ENCODE data around the gene CCDC102A. TPM values are rescaled to one million over a fixed set of nuclear protein-coding genes. Genes with fewer than 3 reads are reported as not detected.

The CCDC102A gene
- total and polyA plus RNA-seq, 9 donors = 9.3 to 20.9 (median 15.2) TPM

DNA sequence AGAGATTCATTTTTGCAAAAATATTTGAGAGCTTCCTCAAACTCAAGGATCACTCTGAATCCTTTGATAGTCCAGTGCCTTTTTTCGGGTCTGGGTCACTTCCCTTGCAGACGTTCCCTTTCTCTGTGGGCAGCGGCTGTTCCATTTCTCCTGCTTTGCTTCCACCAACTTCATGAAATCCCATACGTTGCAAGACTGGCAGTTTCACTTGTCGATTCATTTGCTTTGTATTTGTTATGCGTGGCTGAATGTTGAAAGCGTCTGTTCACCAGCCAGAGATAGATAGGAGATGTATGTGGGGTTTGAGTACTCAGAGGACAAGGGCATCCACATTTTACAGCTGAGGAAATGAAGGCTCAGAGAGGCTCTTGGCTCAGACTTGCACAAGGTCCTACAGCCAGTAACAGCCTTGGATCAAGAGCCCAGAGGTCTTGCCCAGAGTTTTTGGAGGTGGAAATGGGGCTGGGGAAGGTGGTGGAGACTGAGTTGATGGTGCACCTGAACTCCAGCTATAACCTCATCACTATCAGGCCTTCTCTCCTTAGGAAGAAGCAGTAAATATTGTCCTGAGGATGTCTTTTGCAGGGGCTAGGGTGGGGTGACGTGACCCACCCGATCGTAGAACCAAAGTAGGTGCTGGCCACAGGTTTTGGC is 1.3 kb upstream of the CCDC102A start:
- 47% methylated on average over 5 of the region's 10 CpGs for WGBS (ENCODE audit: insufficient coverage)
- H3K36me3 ChIP-seq (ENCODE audit: control insufficient read depth, insufficient read depth, low read length) = no peaks in the 10 kb centered on the region
- peaks cover 38% of the 10 kb centered on the region for H3K4me1 ChIP-seq (ENCODE audit: control insufficient read depth, insufficient read depth, low read length)
- peak; percentile 55 for DNase-seq
- H3K27ac ChIP-seq (ENCODE audit: low read length) = no peak overlapping the region
- no peak overlapping the region for H3K4me3 ChIP-seq (ENCODE audit: low read length)
- H3K9me3 ChIP-seq (replicated peaks; ENCODE audit: control insufficient read depth, low read depth, low read length) = no peaks in the 10 kb centered on the region
- H3K27me3 ChIP-seq (ENCODE audit: control insufficient read depth, insufficient read depth, low read length) = peaks cover 5% of the 10 kb centered on the region

- Histone ChIP-seq H3K36me3 (ENCODE audit: control insufficient read depth, insufficient read depth, low read length) (no peaks in the 10 kb centered on the region), H3K4me3 (ENCODE audit: low read length) (peak overlapping the region; percentile 60), H3K27me3 (ENCODE audit: control insufficient read depth, insufficient read depth, low read length) (peaks cover 5% of the 10 kb centered on the region), H3K4me1 (ENCODE audit: control insufficient read depth, insufficient read depth, low read length) (peaks cover 43% of the 10 kb centered on the region), H3K27ac (ENCODE audit: low read length) (no peak overlapping the region), H3K9me3 (replicated peaks; ENCODE audit: control insufficient read depth, low read depth, low read length) (no peaks in the 10 kb centered on the region)
- no peak for DNase-seq
- WGBS (ENCODE audit: insufficient coverage) = 50% methylated on average over 2 of the region's 8 CpGs
Measured at GRCh38 chr16:57537194-57537505, 779 bp upstream of the CCDC102A start.

GRCh38 chr16:57535680-57536305 is 578 bp downstream of the CCDC102A start:
- no peaks in the 10 kb centered on the region for H3K36me3 ChIP-seq (ENCODE audit: control insufficient read depth, insufficient read depth, low read length)
- H3K27me3 ChIP-seq (ENCODE audit: control insufficient read depth, insufficient read depth, low read length) = peaks cover 2% of the 10 kb centered on the region
- peaks cover 43% of the 10 kb centered on the region for H3K4me1 ChIP-seq (ENCODE audit: control insufficient read depth, insufficient read depth, low read length)
- peak overlapping the region; percentile 88 for H3K4me3 ChIP-seq (ENCODE audit: low read length)
- WGBS (ENCODE audit: insufficient coverage) = under 1% methylated on average over 27 of the region's 50 CpGs
- H3K27ac ChIP-seq (ENCODE audit: low read length) = peak overlapping the region; percentile 75
- no peaks in the 10 kb centered on the region for H3K9me3 ChIP-seq (replicated peaks; ENCODE audit: control insufficient read depth, low read depth, low read length)
- DNase-seq = peak; percentile 97

GRCh38 chr16:57534881-57535658 is 1.3 kb downstream of the CCDC102A start:
- 53% methylated on average over 8 of the region's 13 CpGs for WGBS (ENCODE audit: insufficient coverage)
- DNase-seq = peak; percentile 27
- Histone ChIP-seq H3K27ac (ENCODE audit: low read length) (peak overlapping the region; percentile 75), H3K36me3 (ENCODE audit: control insufficient read depth, insufficient read depth, low read length) (no peaks in the 10 kb centered on the region), H3K4me3 (ENCODE audit: low read length) (peak overlapping the region; percentile 88), H3K4me1 (ENCODE audit: control insufficient read depth, insufficient read depth, low read length) (peaks cover 49% of the 10 kb centered on the region), H3K9me3 (replicated peaks; ENCODE audit: control insufficient read depth, low read depth, low read length) (no peaks in the 10 kb centered on the region), H3K27me3 (ENCODE audit: control insufficient read depth, insufficient read depth, low read length) (peaks cover 2% of the 10 kb centered on the region)

DNA sequence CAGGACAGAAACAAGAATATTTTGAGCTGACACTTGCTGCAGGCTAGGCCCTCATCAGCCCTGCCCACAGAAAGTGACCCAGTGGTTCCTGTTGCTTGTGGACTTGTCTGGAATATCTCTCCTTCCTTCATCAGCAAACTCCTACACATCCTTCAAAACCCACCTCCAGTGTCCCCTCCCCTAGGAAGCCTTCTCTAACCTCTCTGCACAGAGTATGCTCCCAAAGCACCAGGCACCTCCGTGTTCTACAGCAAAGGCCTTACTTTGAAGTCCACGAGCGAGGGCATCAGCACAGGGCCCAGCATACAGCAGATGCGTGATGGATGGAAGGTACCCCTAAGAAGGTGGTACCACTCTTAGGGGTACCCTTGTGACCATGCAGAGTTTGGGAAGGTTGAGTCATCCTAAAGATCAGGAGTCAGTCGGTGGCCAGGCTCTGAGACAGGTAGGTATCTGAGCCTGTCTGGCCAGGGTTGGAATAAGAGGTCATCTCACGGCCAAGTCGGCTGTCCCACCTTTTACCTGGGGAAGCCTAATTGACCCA is 2.0 kb downstream of the CCDC102A start:
- Histone ChIP-seq H3K27ac (ENCODE audit: low read length) (peak overlapping the region; percentile 20), H3K27me3 (ENCODE audit: control insufficient read depth, insufficient read depth, low read length) (peaks cover 2% of the 10 kb centered on the region), H3K36me3 (ENCODE audit: control insufficient read depth, insufficient read depth, low read length) (no peaks in the 10 kb centered on the region), H3K4me3 (ENCODE audit: low read length) (no peak overlapping the region), H3K9me3 (replicated peaks; ENCODE audit: control insufficient read depth, low read depth, low read length) (no peaks in the 10 kb centered on the region), H3K4me1 (ENCODE audit: control insufficient read depth, insufficient read depth, low read length) (peaks cover 50% of the 10 kb centered on the region)
- no peak for DNase-seq
- 85% methylated on average over 5 of the region's 7 CpGs for WGBS (ENCODE audit: insufficient coverage)

DNA sequence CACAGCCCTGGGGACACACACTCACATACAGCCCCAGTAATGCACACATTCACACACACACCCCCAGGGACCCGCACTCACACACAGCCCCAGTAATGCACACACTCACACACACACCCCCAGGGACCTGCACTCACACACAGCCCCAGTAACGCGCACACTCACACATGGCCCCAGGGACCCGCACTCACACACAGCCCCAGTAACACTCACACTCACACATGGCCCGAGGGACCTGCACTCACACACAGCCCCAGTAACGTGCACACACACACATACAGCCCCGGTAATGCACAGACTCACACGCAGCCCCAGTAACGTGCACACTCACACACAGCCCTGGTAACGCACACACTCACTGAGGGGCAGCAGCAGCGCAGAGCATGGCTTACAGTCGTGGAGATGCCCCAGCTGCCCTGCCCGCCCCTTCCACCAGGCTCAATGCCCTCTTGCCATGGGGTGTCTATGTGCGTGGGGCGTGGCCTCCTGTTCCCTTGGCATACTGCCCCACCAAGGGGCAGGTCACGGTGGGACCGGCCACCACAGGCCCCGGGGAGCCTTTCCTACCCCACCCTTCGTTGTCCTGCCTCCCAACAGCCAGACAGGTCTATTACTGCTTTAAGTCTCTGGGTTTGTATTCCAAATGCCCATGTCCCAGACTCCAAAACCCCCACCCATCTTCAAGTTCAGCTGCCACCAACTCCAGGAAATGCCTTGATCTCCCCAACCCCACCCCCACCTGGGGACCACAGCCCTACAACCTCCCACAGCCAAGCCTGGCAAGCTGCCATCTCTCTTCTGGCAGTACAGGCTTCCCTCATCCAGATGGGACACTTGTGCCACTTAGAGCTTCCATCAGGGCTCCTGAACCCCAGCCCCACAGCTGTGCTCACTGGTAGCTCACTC is 2.7 kb downstream of the CCDC102A start:
- Histone ChIP-seq H3K27me3 (ENCODE audit: control insufficient read depth, insufficient read depth, low read length) (peaks cover 2% of the 10 kb centered on the region), H3K4me1 (ENCODE audit: control insufficient read depth, insufficient read depth, low read length) (peaks cover 50% of the 10 kb centered on the region), H3K36me3 (ENCODE audit: control insufficient read depth, insufficient read depth, low read length) (no peaks in the 10 kb centered on the region), H3K4me3 (ENCODE audit: low read length) (no peak overlapping the region), H3K27ac (ENCODE audit: low read length) (peak overlapping the region; percentile 20), H3K9me3 (replicated peaks; ENCODE audit: control insufficient read depth, low read depth, low read length) (no peaks in the 10 kb centered on the region)
- DNase-seq = peak; percentile 51
- 44% methylated on average over 11 of the region's 19 CpGs for WGBS (ENCODE audit: insufficient coverage)

- H3K4me3 ChIP-seq (ENCODE audit: low read length) = no peak overlapping the region
- H3K4me1 ChIP-seq (ENCODE audit: control insufficient read depth, insufficient read depth, low read length) = peaks cover 46% of the 10 kb centered on the region
- peaks cover 5% of the 10 kb centered on the region for H3K36me3 ChIP-seq (ENCODE audit: control insufficient read depth, insufficient read depth, low read length)
- no peaks in the 10 kb centered on the region for H3K9me3 ChIP-seq (replicated peaks; ENCODE audit: control insufficient read depth, low read depth, low read length)
- no peak overlapping the region for H3K27ac ChIP-seq (ENCODE audit: low read length)
- DNase-seq = no peak
- 70% methylated on average over 4 of the region's 7 CpGs for WGBS (ENCODE audit: insufficient coverage)
- peaks cover 2% of the 10 kb centered on the region for H3K27me3 ChIP-seq (ENCODE audit: control insufficient read depth, insufficient read depth, low read length)
Measured at GRCh38 chr16:57532266-57532625, 4.1 kb downstream of the CCDC102A start.

DNA sequence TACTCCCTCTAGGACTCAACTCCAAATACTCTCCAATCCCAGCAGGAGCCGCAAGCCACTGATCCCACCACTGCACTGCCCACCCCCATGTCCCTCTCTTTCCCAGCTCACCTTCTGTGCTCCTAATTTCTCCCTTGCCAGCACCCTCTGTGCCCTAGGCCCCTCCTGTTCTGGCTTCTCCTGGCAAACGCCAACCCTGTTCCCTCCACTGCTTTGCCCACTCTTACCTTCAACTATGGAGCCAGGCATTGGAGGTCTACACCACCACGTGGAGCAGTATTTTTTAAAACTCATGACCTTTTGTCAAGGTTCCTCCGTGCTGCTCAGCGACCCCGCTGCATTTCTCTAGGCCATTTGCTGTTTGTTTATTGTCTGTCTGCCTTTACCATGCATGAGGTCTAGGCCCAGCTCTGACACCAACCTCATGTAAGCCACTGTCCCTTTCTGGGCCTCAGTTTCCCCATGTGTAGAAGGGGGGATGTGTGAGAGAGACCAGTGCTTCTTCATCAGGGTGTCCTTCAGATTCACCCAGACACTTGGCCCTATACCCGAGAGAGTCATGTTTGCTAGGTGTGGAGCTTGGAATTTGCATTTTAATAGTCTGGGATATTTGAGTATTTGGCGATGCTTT is 4.6 kb downstream of the CCDC102A start:
- Histone ChIP-seq H3K27me3 (ENCODE audit: control insufficient read depth, insufficient read depth, low read length) (no peaks in the 10 kb centered on the region), H3K4me1 (ENCODE audit: control insufficient read depth, insufficient read depth, low read length) (peaks cover 42% of the 10 kb centered on the region), H3K4me3 (ENCODE audit: low read length) (no peak overlapping the region), H3K27ac (ENCODE audit: low read length) (no peak overlapping the region), H3K9me3 (replicated peaks; ENCODE audit: control insufficient read depth, low read depth, low read length) (no peaks in the 10 kb centered on the region), H3K36me3 (ENCODE audit: control insufficient read depth, insufficient read depth, low read length) (peaks cover 10% of the 10 kb centered on the region)
- 68% methylated on average over 3 of the region's 8 CpGs for WGBS (ENCODE audit: insufficient coverage)
- DNase-seq = peak; percentile 5

DNA sequence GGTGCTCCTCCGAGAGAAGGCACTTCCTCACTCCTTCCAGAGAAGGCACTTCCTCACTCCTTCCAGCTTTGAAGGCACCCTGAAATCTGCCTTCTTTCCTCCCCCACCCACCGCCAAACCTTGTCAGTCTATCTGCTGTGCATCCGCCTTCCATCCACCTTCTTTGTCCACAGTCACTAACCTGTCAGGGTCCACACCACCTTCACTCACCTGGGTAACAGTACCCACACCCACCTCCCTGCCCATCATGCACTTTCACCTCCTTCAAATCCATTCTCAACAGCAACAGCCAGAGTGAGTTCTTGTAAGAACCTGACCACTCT is 5.2 kb downstream of the CCDC102A start:
- Histone ChIP-seq H3K27me3 (ENCODE audit: control insufficient read depth, insufficient read depth, low read length) (no peaks in the 10 kb centered on the region), H3K4me1 (ENCODE audit: control insufficient read depth, insufficient read depth, low read length) (peaks cover 41% of the 10 kb centered on the region), H3K36me3 (ENCODE audit: control insufficient read depth, insufficient read depth, low read length) (peaks cover 14% of the 10 kb centered on the region), H3K4me3 (ENCODE audit: low read length) (no peak overlapping the region), H3K27ac (ENCODE audit: low read length) (no peak overlapping the region), H3K9me3 (replicated peaks; ENCODE audit: control insufficient read depth, low read depth, low read length) (no peaks in the 10 kb centered on the region)
- 83% methylated on average over 3 of the region's 3 CpGs for WGBS (ENCODE audit: insufficient coverage)
- DNase-seq = no peak
